Measurements from ENCODE around the gene CD207.

- no peak for TF ChIP-seq POLR2A (IDR thresholded peaks at IDR 0.05; ENCODE audit: low read length)
- no peak for TF ChIP-seq GATA1 (IDR thresholded peaks at IDR 0.05; ENCODE audit: low read depth, low read length)
Observed at GRCh38 chr2:70835643-70836042, at the start of gene CD207.

All from erythroblast (primary cell).